GM21825 (cell line): ENCODE measurements around the gene SLC7A8.
A peak's percentile ranks its signal among the peaks of the same experiment; 100 is the strongest.

Experiments
- ATAC-seq: cut with Tn5 transposase; IDR thresholded peaks from one replicate; pipeline ENCODE4 v1.9.1; 2021; ENCODE audit warnings: mild to moderate bottlenecking, moderate library complexity; ENCODE audit not compliant: unreplicated experiment

Gene SLC7A8

DNA sequence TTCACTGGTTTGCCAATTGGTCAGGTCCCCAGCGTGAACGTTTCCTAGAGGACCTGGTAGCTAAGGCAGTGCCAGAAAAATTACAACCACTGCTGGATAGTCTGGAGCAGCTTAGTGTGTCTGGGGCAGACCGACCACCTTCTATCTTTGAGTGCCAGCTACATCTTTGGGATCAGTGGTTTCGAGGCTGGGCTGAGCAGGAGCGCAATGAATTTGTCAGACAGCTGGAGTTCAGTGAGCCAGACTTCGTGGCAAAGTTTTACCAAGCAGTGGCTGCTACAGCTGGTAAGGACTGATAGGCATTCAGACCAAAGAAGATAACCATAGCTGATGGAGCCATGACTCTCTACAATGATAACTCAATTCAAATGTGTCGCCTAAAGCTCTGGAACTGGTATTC is 85.7 kb downstream of the SLC7A8 start:
- no peak for ATAC-seq

DNA sequence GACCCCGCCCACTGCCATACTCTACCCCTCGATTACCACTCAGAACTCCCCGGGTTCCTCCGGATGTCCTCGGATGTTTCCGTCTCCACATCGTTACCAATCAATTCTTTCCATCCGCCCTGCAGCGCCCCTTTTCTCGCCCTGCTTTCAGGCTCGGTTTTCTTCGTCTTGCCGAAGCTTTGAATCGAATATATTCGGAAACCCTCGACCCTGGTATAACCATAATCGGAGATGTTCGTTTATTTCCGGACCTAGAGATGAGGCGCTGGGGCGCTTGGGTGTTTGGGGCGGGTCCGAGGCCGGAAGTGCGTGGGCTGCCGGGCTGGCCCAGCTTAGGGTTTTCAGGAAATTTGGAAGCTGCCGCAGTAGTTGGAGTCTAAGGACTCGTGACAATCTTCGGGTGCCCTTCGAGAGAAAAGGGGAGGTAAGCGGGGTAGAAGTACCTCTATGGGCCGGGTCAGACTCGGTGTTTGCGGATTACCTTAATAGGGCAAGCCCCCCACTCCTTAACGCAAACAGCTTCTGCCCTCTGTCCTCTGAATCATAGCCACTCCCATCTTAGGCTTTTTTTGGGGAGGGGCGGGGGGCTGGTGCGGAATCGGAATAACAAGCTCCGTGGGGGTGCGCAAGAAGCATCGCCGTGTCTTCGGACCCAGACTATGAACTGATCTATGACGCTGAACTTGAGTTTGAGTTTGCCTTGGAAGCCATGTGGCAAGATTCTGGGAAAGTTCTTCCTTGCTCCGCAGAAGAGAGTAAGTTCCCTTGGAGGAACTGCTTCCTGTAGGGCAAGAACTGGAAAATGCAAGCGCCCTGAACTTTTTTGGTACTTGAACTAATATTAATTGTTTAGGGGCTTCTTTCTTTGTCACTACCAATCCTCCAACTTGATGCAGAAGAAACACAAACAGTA is 88.0 kb downstream of the SLC7A8 start, which contains the start of gene C14orf119:
C14orf119 (plus strand) TSS at position 310 of the 913 bp plus-strand sequence. CDS start 2,154 bp downstream, outside the sequence.
- peak; percentile 86 for ATAC-seq

DNA sequence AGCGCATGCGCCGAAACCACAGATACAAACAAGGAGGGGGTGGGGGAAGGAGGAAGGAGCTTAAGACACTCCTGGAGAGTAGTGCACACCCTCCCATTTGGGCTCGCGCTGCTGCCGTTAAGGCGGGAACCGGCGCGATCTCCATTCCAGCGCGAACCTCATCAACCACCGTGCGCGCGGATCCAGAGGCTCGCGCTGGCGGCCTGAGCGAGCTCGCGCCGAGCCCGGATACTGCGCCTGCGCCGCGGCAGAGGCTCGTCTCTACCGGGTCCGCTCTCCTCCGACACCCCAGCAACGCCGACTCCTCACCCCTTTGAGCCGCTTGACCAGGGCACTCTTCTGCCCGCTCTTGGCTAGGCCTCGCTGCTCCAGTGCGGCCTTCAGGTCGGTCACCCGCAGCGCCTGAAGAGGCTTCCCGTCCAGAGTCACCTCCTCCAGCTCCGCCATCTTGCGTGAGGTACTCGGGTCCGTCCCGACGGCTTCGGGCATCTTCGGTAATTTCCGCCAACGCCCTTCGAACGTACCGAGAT is 88.7 kb downstream of the SLC7A8 start, which contains the start of gene ACIN1:
ACIN1 (minus strand) TSS at position 471 of the 530 bp plus-strand sequence; CDS start at position 447, 24 bp downstream.
- ATAC-seq = peak; percentile 38

DNA sequence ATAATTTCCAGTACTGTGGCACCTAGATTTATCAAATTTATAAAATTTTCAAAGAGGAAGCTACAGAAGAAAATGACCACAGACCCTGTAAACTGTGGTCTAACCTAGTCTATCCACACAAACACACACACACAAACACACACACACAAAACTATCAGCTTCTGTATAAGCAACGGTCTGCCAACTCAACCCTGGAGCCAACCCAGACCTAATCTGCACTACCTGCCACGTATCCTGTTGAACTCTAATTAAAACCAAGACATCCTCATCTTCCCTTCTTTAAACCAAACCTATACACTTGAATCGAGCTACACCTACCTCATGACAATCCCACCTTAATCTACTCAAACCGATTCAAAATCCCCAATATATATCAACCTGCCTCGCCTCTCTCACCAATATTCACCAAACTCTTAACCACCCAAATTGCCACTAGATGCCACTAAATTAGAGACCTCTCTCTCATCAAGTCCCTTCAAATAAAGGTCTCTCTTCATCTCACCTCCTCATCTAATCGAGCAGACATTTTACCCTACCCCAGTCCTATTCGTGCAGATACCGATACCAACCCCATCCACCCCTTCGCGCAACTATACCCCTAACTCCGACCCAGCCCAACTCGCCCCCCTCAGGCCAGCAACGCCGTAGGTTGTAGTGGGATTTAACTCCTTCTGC is 89.3 kb downstream of the SLC7A8 start:
- ATAC-seq = no peak

DNA sequence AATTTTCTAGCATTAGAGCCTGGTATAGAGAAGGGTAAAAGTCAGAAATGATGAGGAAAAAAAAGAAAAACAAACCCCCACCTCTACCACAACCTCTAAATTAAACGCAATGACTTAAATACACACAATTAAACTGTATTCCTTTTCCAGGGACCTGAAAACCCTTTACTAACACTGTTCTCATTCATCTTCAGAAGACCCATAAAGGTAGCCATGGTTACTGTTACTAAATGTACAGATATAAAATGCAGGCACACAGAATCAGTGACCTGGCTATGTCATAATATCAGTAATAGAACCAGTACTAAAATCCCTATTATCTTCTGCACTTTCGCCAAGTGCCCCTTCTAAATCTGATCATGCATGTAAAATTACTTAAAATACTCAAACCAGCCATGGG is 89.9 kb downstream of the SLC7A8 start:
- no peak for ATAC-seq

DNA sequence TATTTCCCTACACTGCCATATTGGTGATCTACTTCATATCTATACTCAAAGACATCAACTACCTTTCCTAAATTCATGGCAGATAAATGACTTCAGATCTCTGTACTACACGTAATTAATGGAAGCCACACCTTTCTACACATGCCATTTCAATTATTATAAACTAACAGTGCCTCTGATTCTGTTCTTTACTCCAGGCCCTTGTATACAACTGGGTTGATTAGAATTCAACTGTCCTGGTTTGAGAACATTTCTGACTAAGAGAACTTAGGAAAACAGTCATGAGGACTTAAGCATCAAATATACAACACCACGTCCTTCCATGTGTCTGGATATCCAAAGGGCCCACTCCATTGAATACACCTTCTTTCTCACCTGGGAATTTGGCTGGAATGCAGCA is 90.4 kb downstream of the SLC7A8 start:
- no peak for ATAC-seq

DNA sequence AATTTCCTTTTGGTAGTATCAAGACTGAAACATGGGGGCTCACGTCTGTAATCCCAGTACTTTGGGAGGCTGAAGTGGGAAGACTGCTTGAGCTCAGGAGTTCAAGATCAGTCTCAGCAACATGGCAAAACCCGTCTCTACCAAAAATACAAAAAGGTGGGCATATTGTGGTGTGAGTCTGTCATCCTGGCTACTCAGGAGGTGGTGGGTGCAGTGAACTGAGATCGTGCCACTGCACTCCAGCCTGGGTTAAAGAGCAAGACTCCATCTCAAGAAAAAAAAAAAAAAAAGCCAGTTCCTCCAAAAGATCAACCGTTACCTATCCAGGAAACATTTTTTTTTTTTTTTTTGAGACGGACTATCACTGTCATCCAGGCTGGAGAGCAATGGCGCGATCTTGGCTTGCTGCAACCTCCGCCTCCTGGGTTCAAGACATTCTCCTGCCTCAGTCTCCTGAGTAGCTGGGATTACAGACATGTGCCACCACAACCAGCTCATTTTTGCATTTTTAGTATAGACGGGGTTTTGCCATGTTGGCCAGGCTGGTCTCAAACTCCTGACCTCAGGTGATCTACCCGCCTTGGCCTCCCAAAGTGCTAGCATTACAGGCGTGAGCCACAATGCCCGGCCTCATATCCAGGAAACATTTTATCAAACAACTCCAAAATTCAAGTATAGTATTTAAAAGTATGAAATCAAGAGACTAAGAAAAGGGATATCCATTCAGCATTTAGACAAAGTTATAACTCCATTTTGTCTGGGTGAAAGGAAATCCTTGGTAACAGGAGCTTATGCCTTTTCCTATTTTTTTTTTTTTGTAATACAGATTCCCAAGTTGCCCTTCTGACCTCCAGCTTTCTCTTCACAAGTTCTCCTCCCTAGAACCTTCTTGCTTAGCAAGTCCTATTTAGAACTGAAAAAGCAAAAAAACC is 91.9 kb downstream of the SLC7A8 start:
- ATAC-seq = no peak

DNA sequence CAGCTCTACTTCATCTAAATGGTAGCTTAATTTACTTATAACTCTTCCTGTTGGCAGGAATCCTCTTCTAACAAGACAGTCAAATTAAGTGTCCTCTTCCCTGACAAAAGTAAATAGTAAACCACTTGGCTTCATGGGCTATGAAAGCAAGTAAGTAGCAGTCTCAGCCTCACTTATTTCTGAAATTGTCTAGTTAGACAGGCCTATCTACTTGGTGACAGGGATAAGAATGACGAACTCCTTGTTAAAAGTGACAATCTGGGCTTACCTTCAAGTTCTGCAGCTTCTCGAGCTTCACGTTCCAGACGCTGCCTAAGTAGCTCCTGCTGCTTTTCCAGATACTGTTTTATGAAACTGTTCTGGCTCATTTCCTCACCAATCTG is 93.2 kb downstream of the SLC7A8 start:
- no peak for ATAC-seq

DNA sequence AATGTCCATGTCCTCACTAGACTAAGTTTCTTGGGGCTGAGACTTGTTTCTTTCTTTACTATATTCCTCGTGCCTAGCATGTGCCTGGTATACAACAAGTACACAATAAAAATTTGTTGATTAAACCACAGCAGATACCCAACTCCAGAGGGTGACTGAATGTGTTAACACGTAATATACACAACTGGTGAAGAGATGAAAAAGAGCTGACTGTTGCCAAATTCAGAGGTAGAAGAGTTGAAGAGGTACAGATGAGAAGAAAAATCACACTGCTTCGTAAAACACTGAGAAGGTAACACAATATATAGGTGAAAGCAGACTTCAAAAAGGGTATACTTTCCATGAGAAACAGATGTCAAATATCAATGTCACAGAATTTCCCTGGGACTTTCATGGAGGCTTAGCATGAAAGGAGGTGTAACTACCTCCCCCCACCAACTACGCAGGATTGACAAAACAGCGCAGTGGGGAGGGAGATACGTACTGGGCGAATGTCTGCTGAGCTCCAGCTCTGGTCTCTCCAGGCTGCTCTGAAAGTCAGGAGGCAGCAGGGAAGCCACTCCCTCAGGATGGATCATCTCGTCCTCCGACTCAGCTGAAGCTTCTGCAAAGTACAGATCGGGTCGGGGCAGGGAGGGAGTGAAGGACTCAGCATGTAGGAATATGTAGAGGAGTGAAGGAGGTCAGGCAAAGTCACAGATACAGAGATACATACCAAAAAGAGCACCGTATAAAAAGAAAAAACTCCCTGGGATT is 93.8 kb downstream of the SLC7A8 start:
- ATAC-seq = no peak

DNA sequence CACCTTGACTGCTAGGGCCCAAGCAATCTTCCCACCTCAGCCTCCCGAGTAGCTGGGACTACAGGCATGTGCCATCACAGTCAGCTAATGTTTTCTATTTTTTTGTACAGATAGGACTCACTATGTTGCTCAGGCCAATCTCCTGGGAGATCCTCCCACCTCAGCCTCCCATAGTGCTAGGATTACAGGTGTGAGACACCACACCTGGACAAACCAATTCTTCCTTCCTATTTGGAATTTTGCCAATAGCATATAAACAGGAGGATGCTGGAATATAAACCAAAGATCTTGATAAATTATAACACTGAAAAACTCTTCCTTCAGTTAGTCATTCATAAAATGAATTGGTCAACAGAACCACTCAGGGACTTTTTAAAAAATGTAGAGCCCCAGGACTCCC is 96.9 kb downstream of the SLC7A8 start:
- no peak for ATAC-seq

DNA sequence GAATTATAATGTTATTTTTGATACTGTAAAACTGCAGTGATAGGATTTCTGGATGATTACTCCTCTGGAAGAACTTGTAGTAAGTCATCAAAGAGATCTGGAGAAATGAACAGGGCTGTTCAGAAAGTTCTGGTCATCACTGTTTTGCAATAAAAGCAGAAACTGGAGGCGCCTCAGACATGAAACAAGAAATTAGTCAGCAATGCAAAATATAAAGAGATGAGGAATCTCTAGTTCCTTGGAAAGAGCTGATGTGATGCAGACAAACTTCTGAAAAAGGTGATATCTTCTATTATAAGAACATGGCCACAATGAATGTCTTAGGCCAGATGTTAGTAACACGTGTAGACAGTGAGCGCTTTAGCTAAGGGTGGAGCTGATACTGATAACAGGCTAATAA is 98.0 kb downstream of the SLC7A8 start:
- no peak for ATAC-seq

DNA sequence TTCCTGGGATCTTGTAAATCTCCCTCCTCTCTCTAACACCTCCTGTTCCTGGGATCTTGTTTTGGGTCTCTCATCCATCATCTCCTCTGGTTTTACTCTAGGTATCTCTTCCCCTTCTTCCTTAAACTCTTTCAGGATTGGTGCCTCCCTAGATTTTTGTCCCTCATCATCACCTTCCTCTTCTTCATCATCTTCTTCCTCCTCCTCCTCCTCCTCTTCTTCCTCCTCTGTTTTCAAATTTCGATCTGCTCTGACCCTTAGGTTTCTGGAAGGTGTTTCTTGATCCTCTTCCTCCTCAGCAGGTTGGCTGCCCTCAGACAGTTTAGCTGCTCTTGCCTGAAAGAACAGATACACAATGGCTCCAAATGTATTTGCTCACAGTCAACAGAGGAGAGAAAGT is 103.0 kb downstream of the SLC7A8 start:
- no peak for ATAC-seq

DNA sequence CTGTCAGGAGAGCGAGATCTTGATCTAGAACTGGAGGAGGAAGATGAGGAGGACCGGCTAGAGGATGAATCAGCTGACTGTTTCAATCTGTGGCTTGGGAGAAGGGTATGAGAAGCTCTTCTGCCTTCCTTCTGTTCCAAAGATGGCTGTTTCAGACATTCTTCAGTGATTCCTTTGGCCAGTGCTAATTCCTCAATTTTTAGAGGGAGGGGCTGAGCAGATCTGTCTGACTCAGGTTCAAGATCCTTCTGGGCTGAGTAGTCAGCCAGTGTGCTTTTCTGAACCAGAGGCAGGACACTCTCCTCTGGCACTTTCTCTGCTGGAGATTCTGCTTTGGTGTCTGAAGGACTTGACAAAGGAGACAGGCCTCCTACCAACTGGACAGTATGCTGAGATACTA is 103.7 kb downstream of the SLC7A8 start:
- ATAC-seq = no peak

DNA sequence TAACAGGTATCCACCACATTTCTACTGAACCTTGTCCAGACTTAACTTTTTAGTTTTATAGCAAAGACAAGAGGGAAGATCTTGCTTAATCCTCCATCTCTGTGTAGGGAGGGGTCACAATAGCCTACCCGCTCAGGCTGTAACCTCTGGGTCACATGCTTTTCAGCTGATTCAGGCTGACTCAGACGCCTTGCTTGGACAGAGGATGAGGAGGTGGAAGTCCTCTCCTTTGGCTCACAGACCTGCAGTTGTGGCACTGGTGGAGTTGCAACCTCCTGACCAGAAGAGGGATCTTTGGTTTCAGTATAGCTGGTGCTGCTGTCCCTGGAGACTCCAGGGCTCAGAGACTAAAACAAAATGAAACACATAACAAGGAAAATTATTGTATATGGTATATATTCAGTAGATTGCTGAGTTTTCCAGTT is 104.8 kb downstream of the SLC7A8 start:
- ATAC-seq = no peak

DNA sequence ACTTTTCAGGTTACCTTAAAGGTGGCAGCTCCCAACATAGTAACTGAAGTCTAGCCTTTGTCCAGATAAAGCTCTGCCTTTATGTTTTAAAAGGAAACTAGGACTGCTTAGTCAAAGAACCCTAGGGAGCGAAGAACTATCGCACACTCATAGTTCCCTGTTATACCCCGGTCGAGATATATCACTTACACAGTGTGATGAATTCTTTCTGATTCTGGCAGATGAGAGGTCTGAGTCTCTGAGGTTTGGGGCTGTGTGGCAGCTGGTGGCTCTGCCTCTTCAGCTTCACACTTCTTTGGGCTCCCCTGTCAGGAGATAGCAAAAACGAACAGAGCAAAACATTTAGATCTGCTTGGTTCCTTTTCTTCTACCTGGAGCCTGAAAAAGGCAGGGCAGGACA is 105.5 kb downstream of the SLC7A8 start:
- ATAC-seq = no peak

DNA sequence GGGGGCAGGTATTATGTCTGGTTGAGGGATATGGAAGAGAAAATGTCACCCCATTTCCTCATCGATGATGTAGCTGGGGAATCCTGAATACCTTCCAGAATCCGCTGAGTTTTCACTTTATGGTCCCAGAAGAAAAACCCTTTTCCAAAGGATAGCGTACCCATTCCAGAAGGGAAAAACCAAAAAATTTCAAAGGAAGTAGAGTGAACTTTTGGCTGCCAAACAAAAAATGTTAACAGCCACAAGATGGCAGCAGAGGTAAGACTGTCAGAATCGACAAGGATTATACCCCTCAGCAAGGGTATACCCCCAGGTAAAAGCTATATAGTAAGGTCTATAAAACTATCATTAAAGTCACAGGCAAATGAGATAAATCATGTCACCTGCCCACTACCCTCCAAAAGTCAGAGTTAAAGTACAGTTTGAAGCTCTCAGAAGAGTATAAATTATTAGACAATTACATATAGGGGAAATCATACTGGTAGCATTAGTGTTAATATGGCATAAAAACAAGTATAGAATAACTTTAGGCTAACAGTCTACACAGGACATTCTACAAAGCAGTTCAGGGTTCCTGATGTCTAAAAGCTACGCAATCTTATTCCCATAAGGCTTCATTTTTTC is 106.6 kb downstream of the SLC7A8 start:
- no peak for ATAC-seq
